ENCODE results near the gene PKMYT1. TPM values are rescaled to one million over a fixed set of nuclear protein-coding genes. Genes with fewer than 3 reads are reported as not detected.
"Not testable (repeated sequence)": the region's sequence is repeated elsewhere in the genome, so short reads cannot be mapped to it uniquely, and the experiment has no call there.

PKMYT1 gene
- polyA plus RNA-seq, 2 donors = 20.7 to 22.3 TPM

- no peaks in the 10 kb centered on the region for H3K4me1 ChIP-seq (ENCODE audit: control insufficient read depth in 2 of 2, insufficient read depth in 2 of 2, low read length in 1 of 2)
- no peak overlapping the region for H3K27ac ChIP-seq (ENCODE audit: low read depth in 2 of 2, low read length in 1 of 2)
- no peaks in the 10 kb centered on the region for H3K9me3 ChIP-seq (ENCODE audit: control insufficient read depth in 2 of 2, insufficient read depth in 1 of 2, low read depth in 1 of 2, low read length in 1 of 2)
- no peaks in the 10 kb centered on the region for H3K27me3 ChIP-seq (ENCODE audit: control insufficient read depth in 1 of 2, insufficient read depth in 2 of 2, low read length in 2 of 2)
- no peak overlapping the region for H3K4me3 ChIP-seq (ENCODE audit: low read depth in 1 of 2, low read length in 2 of 2)
- WGBS, 2 donors = 87 to 88% methylated on average over 22 of the region's 22 CpGs
- peaks cover 9 to 53% of the 10 kb centered on the region in 2 donors for H3K36me3 ChIP-seq (ENCODE audit: control insufficient read depth in 2 of 2, insufficient read depth in 2 of 2, low read length in 1 of 2)
Observed at GRCh38 chr16:2933701-2934100, 46.5 kb downstream of the PKMYT1 start.

- Histone ChIP-seq H3K4me3 (ENCODE audit: low read depth in 1 of 2, low read length in 2 of 2) (no peak overlapping the region), H3K9me3 (ENCODE audit: control insufficient read depth in 2 of 2, insufficient read depth in 1 of 2, low read depth in 1 of 2, low read length in 1 of 2) (no peaks in the 10 kb centered on the region), H3K27ac (ENCODE audit: low read depth in 2 of 2, low read length in 1 of 2) (no peak overlapping the region), H3K4me1 (ENCODE audit: control insufficient read depth in 2 of 2, insufficient read depth in 2 of 2, low read length in 1 of 2) (no peaks in the 10 kb centered on the region), H3K27me3 (ENCODE audit: control insufficient read depth in 1 of 2, insufficient read depth in 2 of 2, low read length in 2 of 2) (no peaks in the 10 kb centered on the region), H3K36me3 (ENCODE audit: control insufficient read depth in 2 of 2, insufficient read depth in 2 of 2, low read length in 1 of 2) (peaks cover 7 to 52% of the 10 kb centered on the region in 2 donors)
- WGBS, 2 donors = 93 to 95% methylated on average over 30 of the region's 30 CpGs
Observed at GRCh38 chr16:2933136-2933535, 47.1 kb downstream of the PKMYT1 start.

- H3K4me3 ChIP-seq (ENCODE audit: low read depth in 1 of 2, low read length in 2 of 2); H3K27ac ChIP-seq (ENCODE audit: low read depth in 2 of 2, low read length in 1 of 2); H3K4me1 ChIP-seq (ENCODE audit: control insufficient read depth in 2 of 2, insufficient read depth in 2 of 2, low read length in 1 of 2); H3K9me3 ChIP-seq (ENCODE audit: control insufficient read depth in 2 of 2, insufficient read depth in 1 of 2, low read depth in 1 of 2, low read length in 1 of 2); H3K27me3 ChIP-seq (ENCODE audit: control insufficient read depth in 1 of 2, insufficient read depth in 2 of 2, low read length in 2 of 2): not testable (repeated sequence)
- 91 to 92% methylated on average over 13 of the region's 13 CpGs for WGBS, 2 donors
- H3K36me3 ChIP-seq (ENCODE audit: control insufficient read depth in 2 of 2, insufficient read depth in 2 of 2, low read length in 1 of 2) = peaks cover 6 to 36% of the 10 kb centered on the region in 2 donors
Observed at GRCh38 chr16:2931231-2931914, 48.9 kb downstream of the PKMYT1 start.

GRCh38 chr16:2930236-2930635, 50.0 kb downstream of the PKMYT1 start:
- H3K27ac ChIP-seq (ENCODE audit: low read depth in 2 of 2, low read length in 1 of 2) = no peak overlapping the region
- WGBS, 2 donors = 96 to 97% methylated on average over 15 of the region's 15 CpGs
- H3K36me3 ChIP-seq (ENCODE audit: control insufficient read depth in 2 of 2, insufficient read depth in 2 of 2, low read length in 1 of 2) = peaks cover 6 to 29% of the 10 kb centered on the region in 2 donors
- H3K4me1 ChIP-seq (ENCODE audit: control insufficient read depth in 2 of 2, insufficient read depth in 2 of 2, low read length in 1 of 2) = no peaks in the 10 kb centered on the region
- H3K4me3 ChIP-seq (ENCODE audit: low read depth in 1 of 2, low read length in 2 of 2) = no peak overlapping the region
- H3K27me3 ChIP-seq (ENCODE audit: control insufficient read depth in 1 of 2, insufficient read depth in 2 of 2, low read length in 2 of 2) = no peaks in the 10 kb centered on the region
- H3K9me3 ChIP-seq (ENCODE audit: control insufficient read depth in 2 of 2, insufficient read depth in 1 of 2, low read depth in 1 of 2, low read length in 1 of 2) = no peaks in the 10 kb centered on the region

GRCh38 chr16:2929693-2930092, 50.6 kb downstream of the PKMYT1 start:
- Histone ChIP-seq H3K4me3 (ENCODE audit: low read depth in 1 of 2, low read length in 2 of 2) (no peak overlapping the region), H3K27me3 (ENCODE audit: control insufficient read depth in 1 of 2, insufficient read depth in 2 of 2, low read length in 2 of 2) (no peaks in the 10 kb centered on the region), H3K27ac (ENCODE audit: low read depth in 2 of 2, low read length in 1 of 2) (no peak overlapping the region), H3K9me3 (ENCODE audit: control insufficient read depth in 2 of 2, insufficient read depth in 1 of 2, low read depth in 1 of 2, low read length in 1 of 2) (no peaks in the 10 kb centered on the region), H3K36me3 (ENCODE audit: control insufficient read depth in 2 of 2, insufficient read depth in 2 of 2, low read length in 1 of 2) (peaks cover 6 to 26% of the 10 kb centered on the region in 2 donors), H3K4me1 (ENCODE audit: control insufficient read depth in 2 of 2, insufficient read depth in 2 of 2, low read length in 1 of 2) (peaks cover 0 to 4% of the 10 kb centered on the region in 2 donors)
- WGBS, 2 donors = 94 to 96% methylated on average over 14 of the region's 14 CpGs

GRCh38 chr16:2928796-2929195, 51.5 kb downstream of the PKMYT1 start:
- H3K27me3 ChIP-seq (ENCODE audit: control insufficient read depth in 1 of 2, insufficient read depth in 2 of 2, low read length in 2 of 2) = no peaks in the 10 kb centered on the region
- H3K4me1 ChIP-seq (ENCODE audit: control insufficient read depth in 2 of 2, insufficient read depth in 2 of 2, low read length in 1 of 2) = peaks cover 0 to 9% of the 10 kb centered on the region in 2 donors
- H3K9me3 ChIP-seq (ENCODE audit: control insufficient read depth in 2 of 2, insufficient read depth in 1 of 2, low read depth in 1 of 2, low read length in 1 of 2) = no peaks in the 10 kb centered on the region
- H3K36me3 ChIP-seq (ENCODE audit: control insufficient read depth in 2 of 2, insufficient read depth in 2 of 2, low read length in 1 of 2) = peaks cover 3 to 21% of the 10 kb centered on the region in 2 donors
- H3K27ac ChIP-seq (ENCODE audit: low read depth in 2 of 2, low read length in 1 of 2) = no peak overlapping the region
- no peak overlapping the region for H3K4me3 ChIP-seq (ENCODE audit: low read depth in 1 of 2, low read length in 2 of 2)
- 89% methylated on average over 11 of the region's 11 CpGs for WGBS, 2 donors

GRCh38 chr16:2928151-2928550, 52.1 kb downstream of the PKMYT1 start:
- H3K4me3 ChIP-seq (ENCODE audit: low read depth in 1 of 2, low read length in 2 of 2); H3K27me3 ChIP-seq (ENCODE audit: control insufficient read depth in 1 of 2, insufficient read depth in 2 of 2, low read length in 2 of 2); H3K4me1 ChIP-seq (ENCODE audit: control insufficient read depth in 2 of 2, insufficient read depth in 2 of 2, low read length in 1 of 2); H3K27ac ChIP-seq (ENCODE audit: low read depth in 2 of 2, low read length in 1 of 2); H3K9me3 ChIP-seq (ENCODE audit: control insufficient read depth in 2 of 2, insufficient read depth in 1 of 2, low read depth in 1 of 2, low read length in 1 of 2): not testable (repeated sequence)
- peaks cover 0 to 15% of the 10 kb centered on the region in 2 donors for H3K36me3 ChIP-seq (ENCODE audit: control insufficient read depth in 2 of 2, insufficient read depth in 2 of 2, low read length in 1 of 2)
- WGBS, 2 donors = 83 to 92% methylated on average over 4 of the region's 4 CpGs

- Histone ChIP-seq H3K9me3 (ENCODE audit: control insufficient read depth in 2 of 2, insufficient read depth in 1 of 2, low read depth in 1 of 2, low read length in 1 of 2) (no peaks in the 10 kb centered on the region), H3K27me3 (ENCODE audit: control insufficient read depth in 1 of 2, insufficient read depth in 2 of 2, low read length in 2 of 2) (no peaks in the 10 kb centered on the region), H3K4me3 (ENCODE audit: low read depth in 1 of 2, low read length in 2 of 2) (no peak overlapping the region), H3K36me3 (ENCODE audit: control insufficient read depth in 2 of 2, insufficient read depth in 2 of 2, low read length in 1 of 2) (peaks cover 0 to 14% of the 10 kb centered on the region in 2 donors), H3K4me1 (ENCODE audit: control insufficient read depth in 2 of 2, insufficient read depth in 2 of 2, low read length in 1 of 2) (peaks cover 0 to 9% of the 10 kb centered on the region in 2 donors), H3K27ac (ENCODE audit: low read depth in 2 of 2, low read length in 1 of 2) (no peak overlapping the region)
- WGBS, 2 donors = 6% methylated on average over 19 of the region's 19 CpGs
Observed at GRCh38 chr16:2927010-2927646, 53.1 kb downstream of the PKMYT1 start.

- no peaks in the 10 kb centered on the region for H3K9me3 ChIP-seq (ENCODE audit: control insufficient read depth in 2 of 2, insufficient read depth in 1 of 2, low read depth in 1 of 2, low read length in 1 of 2)
- 68 to 71% methylated on average over 5 of the region's 5 CpGs for WGBS, 2 donors
- no peak overlapping the region for H3K27ac ChIP-seq (ENCODE audit: low read depth in 2 of 2, low read length in 1 of 2)
- peaks cover 0 to 9% of the 10 kb centered on the region in 2 donors for H3K4me1 ChIP-seq (ENCODE audit: control insufficient read depth in 2 of 2, insufficient read depth in 2 of 2, low read length in 1 of 2)
- peaks cover 0 to 14% of the 10 kb centered on the region in 2 donors for H3K36me3 ChIP-seq (ENCODE audit: control insufficient read depth in 2 of 2, insufficient read depth in 2 of 2, low read length in 1 of 2)
- H3K27me3 ChIP-seq (ENCODE audit: control insufficient read depth in 1 of 2, insufficient read depth in 2 of 2, low read length in 2 of 2) = no peaks in the 10 kb centered on the region
- no peak overlapping the region for H3K4me3 ChIP-seq (ENCODE audit: low read depth in 1 of 2, low read length in 2 of 2)
Observed at GRCh38 chr16:2926650-2926999, 53.6 kb downstream of the PKMYT1 start.
